Nephron progenitor cell (in vitro differentiated cells): ENCODE results near the gene SLC2A14.
A peak's percentile ranks its signal among the peaks of the same experiment; 100 is the strongest.
"Not testable (repeated sequence)": the region's sequence is repeated elsewhere in the genome, so short reads cannot be mapped to it uniquely, and the experiment has no call there.

ENCODE experiments used
- DNase-seq: peaks from one replicate; pipeline ENCODE4 v3.0.0; 2021
- H3K27ac Mint-ChIP-seq: 2 replicates; pipeline ENCODE4 v1.8.0; 2021; ENCODE audit warnings: mild to moderate bottlenecking, moderate library complexity, mixed read lengths
- H3K27me3 Mint-ChIP-seq: 2 replicates; pipeline ENCODE4 v1.8.0; 2021; ENCODE audit warnings: mild to moderate bottlenecking, low read depth, mixed read lengths; ENCODE audit not compliant: poor library complexity
- H3K36me3 Mint-ChIP-seq: 2 replicates; pipeline ENCODE4 v1.8.0; 2021; ENCODE audit warnings: low read depth, mixed read lengths
- H3K4me1 Mint-ChIP-seq: 2 replicates; pipeline ENCODE4 v1.8.0; 2021; ENCODE audit warnings: mixed read lengths
- H3K4me3 Mint-ChIP-seq: 2 replicates; pipeline ENCODE4 v1.8.0; 2021; ENCODE audit warnings: mild to moderate bottlenecking, moderate library complexity, mixed read lengths
- H3K9me3 Mint-ChIP-seq: 2 replicates; pipeline ENCODE4 v1.8.0; 2021; ENCODE audit warnings: mild to moderate bottlenecking, moderate library complexity, mixed read lengths
- TF ChIP-seq, protein P1 (sequence below): fragments of 200-600 bp; sonication (generic); IDR thresholded peaks from 2 replicates; pipeline ENCODE4 v1.5.0; 2021; ENCODE audit warnings: antibody characterized with exemption

SLC2A14 gene

DNA sequence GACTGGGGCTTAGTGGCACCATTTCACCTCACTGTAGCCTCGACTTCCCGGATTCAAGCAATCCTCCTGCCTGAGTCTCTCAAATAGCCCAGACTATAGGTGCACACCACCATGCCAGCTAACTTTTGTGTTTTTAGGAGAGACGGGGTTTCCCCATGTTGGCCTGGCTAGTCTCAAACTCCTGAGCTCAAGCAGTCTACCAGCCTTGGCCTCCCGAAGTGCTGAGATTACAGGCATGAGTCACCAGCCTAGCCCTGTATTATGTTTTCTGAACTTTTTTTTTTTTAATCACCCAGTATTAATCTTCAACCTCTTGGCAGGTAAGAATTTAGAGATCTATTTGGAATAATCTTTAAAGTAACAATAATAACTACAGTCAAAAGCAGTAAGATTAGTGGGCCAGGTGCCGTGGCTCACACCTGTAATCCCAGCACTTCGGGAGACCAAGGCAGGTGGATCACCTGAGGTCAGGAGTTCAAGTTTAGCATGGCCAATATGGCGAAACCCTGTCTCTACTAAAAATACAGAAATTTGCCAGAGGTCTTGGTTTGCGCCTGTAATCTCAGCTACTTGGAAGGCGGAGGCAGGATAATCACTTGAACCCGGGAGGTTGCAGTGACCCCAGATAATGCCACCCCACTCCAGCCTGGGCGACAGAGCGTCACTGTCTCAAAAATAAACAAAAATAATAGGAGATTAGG is 74.9 kb downstream of the SLC2A14 start:
- Mint-ChIP-seq H3K4me3 (no peak overlapping the region), H3K36me3 (no peaks in the 10 kb centered on the region), H3K27me3 (peaks cover 3% of the 10 kb centered on the region), H3K9me3 (no peaks in the 10 kb centered on the region), H3K27ac (peak overlapping the region; percentile 19), H3K4me1 (peaks cover 23% of the 10 kb centered on the region)
- TF ChIP-seq, protein P1, sequence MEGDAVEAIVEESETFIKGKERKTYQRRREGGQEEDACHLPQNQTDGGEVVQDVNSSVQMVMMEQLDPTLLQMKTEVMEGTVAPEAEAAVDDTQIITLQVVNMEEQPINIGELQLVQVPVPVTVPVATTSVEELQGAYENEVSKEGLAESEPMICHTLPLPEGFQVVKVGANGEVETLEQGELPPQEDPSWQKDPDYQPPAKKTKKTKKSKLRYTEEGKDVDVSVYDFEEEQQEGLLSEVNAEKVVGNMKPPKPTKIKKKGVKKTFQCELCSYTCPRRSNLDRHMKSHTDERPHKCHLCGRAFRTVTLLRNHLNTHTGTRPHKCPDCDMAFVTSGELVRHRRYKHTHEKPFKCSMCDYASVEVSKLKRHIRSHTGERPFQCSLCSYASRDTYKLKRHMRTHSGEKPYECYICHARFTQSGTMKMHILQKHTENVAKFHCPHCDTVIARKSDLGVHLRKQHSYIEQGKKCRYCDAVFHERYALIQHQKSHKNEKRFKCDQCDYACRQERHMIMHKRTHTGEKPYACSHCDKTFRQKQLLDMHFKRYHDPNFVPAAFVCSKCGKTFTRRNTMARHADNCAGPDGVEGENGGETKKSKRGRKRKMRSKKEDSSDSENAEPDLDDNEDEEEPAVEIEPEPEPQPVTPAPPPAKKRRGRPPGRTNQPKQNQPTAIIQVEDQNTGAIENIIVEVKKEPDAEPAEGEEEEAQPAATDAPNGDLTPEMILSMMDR = no peak
- DNase-seq = no peak

DNA sequence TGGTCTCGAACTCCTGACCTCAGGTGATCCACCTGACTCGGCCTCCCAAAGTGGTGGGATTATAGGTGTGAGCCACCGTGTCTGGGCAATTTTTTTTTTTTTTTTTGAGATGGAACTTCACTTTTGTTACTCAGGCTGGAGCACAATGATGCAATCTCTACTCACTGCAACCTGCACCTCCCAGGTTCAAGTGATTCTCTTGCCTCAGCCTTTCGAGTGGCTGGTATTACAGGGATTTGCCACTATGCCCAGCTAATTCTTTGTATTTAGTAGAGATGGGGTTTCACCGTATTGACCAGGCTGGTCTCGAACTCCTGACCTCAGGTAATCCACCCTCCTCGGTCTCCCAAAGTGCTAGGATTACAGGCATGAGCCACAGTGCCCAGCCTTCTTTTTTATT is 75.4 kb downstream of the SLC2A14 start:
- not testable (repeated sequence) for H3K27ac Mint-ChIP-seq, H3K36me3 Mint-ChIP-seq, H3K9me3 Mint-ChIP-seq, H3K4me3 Mint-ChIP-seq, H3K27me3 Mint-ChIP-seq, DNase-seq
- peaks cover 17% of the 10 kb centered on the region for H3K4me1 Mint-ChIP-seq

DNA sequence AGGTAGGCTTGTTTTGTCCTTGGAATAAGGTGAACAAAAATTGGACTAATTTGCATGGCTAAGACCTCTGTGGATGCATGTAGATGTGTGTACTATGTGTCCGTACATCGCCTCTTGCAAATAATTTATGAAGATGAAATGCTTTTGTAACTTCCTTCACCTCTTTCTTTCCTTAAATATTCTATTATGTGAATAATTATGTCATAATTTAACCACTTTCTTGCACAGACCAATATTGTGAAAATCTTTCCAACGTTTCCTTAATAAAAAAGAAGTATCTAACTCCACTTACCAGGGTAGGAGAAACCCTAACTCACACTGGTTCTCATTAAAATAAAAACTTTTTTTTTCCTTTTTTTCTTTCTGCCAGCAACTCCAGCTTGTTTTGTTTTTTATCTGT is 79.5 kb downstream of the SLC2A14 start:
- no peak overlapping the region for H3K4me3 Mint-ChIP-seq
- TF ChIP-seq, protein P1 = no peak
- peaks cover 10% of the 10 kb centered on the region for H3K4me1 Mint-ChIP-seq
- no peaks in the 10 kb centered on the region for H3K36me3 Mint-ChIP-seq
- H3K27ac Mint-ChIP-seq = no peak overlapping the region
- no peaks in the 10 kb centered on the region for H3K9me3 Mint-ChIP-seq
- no peak for DNase-seq
- peaks cover 33% of the 10 kb centered on the region for H3K27me3 Mint-ChIP-seq

DNA sequence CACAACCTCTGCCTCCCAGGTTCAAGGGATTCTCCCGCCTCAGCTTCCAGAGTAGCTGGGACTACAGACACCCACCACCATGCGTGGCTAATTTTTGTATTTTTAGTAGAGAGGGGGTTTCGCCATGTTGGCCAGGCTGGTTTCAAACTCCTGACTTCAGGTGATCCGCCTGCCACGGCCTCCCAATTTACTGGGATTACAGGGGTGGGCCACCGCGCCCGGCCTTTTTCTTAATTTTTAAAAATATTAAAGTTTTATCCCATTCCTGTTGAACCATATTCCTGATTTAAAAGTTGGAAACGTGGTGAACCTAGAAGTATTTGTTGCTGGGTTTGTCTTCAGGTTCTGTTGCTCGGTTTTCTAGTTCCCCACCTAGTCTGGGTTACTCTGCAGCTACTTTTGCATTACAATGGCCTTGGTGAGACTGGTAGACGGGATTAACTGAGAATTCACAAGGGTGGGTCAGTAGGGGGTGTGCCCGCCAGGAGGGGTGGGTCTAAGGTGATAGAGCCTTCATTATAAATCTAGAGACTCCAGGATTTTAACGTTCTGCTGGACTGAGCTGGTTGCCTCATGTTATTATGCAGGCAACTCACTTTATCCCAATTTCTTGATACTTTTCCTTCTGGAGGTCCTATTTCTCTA is 83.7 kb downstream of the SLC2A14 start, which contains the start of gene NANOG:
NANOG (plus strand) TSS at position 519 of the 645 bp plus-strand sequence. CDS start 213 bp downstream, outside the sequence.
- not testable (repeated sequence) for H3K9me3 Mint-ChIP-seq, H3K4me3 Mint-ChIP-seq, H3K36me3 Mint-ChIP-seq, DNase-seq, H3K27ac Mint-ChIP-seq
- Mint-ChIP-seq H3K27me3 (peaks cover 55% of the 10 kb centered on the region), H3K4me1 (peaks cover 29% of the 10 kb centered on the region)

DNA sequence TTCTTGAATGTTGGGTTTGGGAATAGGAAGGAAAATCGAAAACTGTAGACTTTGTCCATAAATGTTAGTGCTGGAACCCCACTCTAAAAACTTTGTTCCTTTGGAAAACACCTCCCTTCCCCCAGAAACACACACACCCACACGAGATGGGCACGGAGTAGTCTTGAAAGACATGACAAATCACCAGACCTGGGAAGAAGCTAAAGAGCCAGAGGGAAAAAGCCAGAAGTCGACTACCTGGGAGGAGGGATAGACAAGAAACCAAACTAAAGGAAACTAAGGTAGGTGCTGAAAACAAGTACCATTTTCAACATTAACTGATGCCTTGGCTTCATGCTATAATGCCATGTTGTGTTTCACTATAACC is 84.4 kb downstream of the SLC2A14 start:
- TF ChIP-seq, protein P1 = no peak
- Mint-ChIP-seq H3K4me3 (no peak overlapping the region), H3K4me1 (peaks cover 29% of the 10 kb centered on the region), H3K27me3 (peaks cover 53% of the 10 kb centered on the region), H3K9me3 (no peaks in the 10 kb centered on the region), H3K36me3 (no peaks in the 10 kb centered on the region), H3K27ac (no peak overlapping the region)
- DNase-seq = no peak

DNA sequence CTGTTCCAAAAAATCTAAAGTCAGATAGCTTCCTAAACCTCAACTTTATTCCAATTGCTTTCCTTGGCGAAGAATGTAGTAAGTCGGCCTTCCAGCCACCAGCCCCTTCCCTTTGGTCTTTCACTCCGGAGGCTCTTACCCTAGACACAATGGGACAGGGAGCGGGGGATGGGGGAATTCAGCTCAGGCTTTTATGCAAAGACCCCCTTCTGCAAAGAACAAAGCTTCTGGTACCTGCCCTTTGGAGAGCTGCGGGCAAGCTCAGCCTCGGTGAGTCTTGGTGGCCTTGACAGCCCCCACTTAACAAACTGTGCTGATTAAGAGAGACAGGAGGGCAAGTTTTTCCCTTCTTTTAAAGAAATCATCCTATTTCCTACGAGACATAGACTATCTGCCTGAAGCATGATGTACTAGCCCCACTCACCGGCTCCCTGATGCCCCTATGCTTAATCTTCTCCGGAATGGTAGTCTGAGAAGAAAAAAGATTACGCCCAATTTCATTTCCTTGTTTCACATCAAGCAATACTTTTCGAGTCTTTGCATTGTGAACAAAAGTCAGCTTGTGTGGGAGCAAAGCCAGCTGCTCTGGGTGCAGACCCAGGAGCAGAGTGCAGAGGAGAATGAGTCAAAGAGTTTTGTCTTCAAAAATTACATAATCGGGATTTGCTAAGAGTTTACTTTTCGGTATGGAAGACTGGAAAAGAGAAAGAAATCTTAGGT is 85.0 kb downstream of the SLC2A14 start:
- Mint-ChIP-seq H3K4me3 (no peak overlapping the region), H3K4me1 (peaks cover 29% of the 10 kb centered on the region), H3K36me3 (no peaks in the 10 kb centered on the region), H3K27me3 (peaks cover 53% of the 10 kb centered on the region), H3K9me3 (no peaks in the 10 kb centered on the region), H3K27ac (no peak overlapping the region)
- TF ChIP-seq, protein P1 = no peak
- no peak for DNase-seq
